GM23248 (cell line): ENCODE data around the gene C1D. TPM values are rescaled to one million over a fixed set of nuclear protein-coding genes. Genes with fewer than 3 reads are reported as not detected.

Source experiments
- DNase-seq: peaks from one replicate; pipeline ENCODE4 v3.0.0-alpha.2; 2015
- H2AFZ ChIP-seq: fragments of 200-600 bp; sonication (generic); 2 replicates; pipeline ENCODE4 v1.6.1; 2016; ENCODE audit warnings: antibody characterized with exemption
- H3F3A ChIP-seq: fragments of 200-600 bp; sonication (generic); 2 replicates; pipeline ENCODE4 v1.6.1; 2016; ENCODE audit warnings: mild to moderate bottlenecking, antibody characterized with exemption, mixed run types; ENCODE audit not compliant: insufficient read depth
- H3K27ac ChIP-seq: fragments of 200-600 bp; sonication (generic); 2 replicates; pipeline ENCODE4 v1.5.1; 2016; ENCODE audit warnings: mild to moderate bottlenecking
- H3K27me3 ChIP-seq: fragments of 200-600 bp; sonication (generic); replicated peaks from 2 replicates; pipeline ENCODE4 v1.6.1; 2016; ENCODE audit warnings: mild to moderate bottlenecking; ENCODE audit not compliant: insufficient read depth
- H3K36me3 ChIP-seq: fragments of 200-600 bp; sonication (generic); 2 replicates; pipeline ENCODE4 v1.6.1; 2016; ENCODE audit warnings: low read depth, mild to moderate bottlenecking
- H3K4me1 ChIP-seq: fragments of 200-600 bp; sonication (generic); 2 replicates; pipeline ENCODE4 v1.6.1; 2016; ENCODE audit warnings: mild to moderate bottlenecking; ENCODE audit not compliant: insufficient read depth
- H3K4me2 ChIP-seq: fragments of 200-600 bp; sonication (generic); one replicate; pipeline ENCODE4 v1.6.1; 2016; ENCODE audit warnings: mild to moderate bottlenecking; ENCODE audit not compliant: unreplicated experiment
- H3K4me3 ChIP-seq: fragments of 200-600 bp; sonication (generic); 2 replicates; pipeline ENCODE4 v1.5.1; 2016; ENCODE audit warnings: mild to moderate bottlenecking
- H3K79me2 ChIP-seq: fragments of 200-600 bp; sonication (generic); 2 replicates; pipeline ENCODE4 v1.6.1; 2016; ENCODE audit warnings: mild to moderate bottlenecking; ENCODE audit not compliant: insufficient read depth
- H3K9ac ChIP-seq: fragments of 200-600 bp; sonication (generic); 2 replicates; pipeline ENCODE4 v1.6.1; 2016; ENCODE audit warnings: mild to moderate bottlenecking
- H3K9me2 ChIP-seq: fragments of 200-600 bp; sonication (generic); 2 replicates; pipeline ENCODE4 v1.6.1; 2016; ENCODE audit warnings: mixed run types, mild to moderate bottlenecking, moderate library complexity; ENCODE audit not compliant: insufficient read depth
- H3K9me3 ChIP-seq: fragments of 200-600 bp; sonication (generic); one replicate; pipeline ENCODE4 v1.6.1; 2017; ENCODE audit warnings: low read depth
- H4K20me1 ChIP-seq: fragments of 200-600 bp; sonication (generic); 2 replicates; pipeline ENCODE4 v1.6.0; 2016; ENCODE audit not compliant: insufficient read depth
- EZH2 ChIP-seq: fragments of 200-600 bp; sonication (generic); IDR thresholded peaks from 2 replicates; pipeline ENCODE4 v1.6.1; 2018; ENCODE audit warnings: antibody characterized with exemption, mild to moderate bottlenecking; ENCODE audit not compliant: insufficient read depth, poor library complexity, severe bottlenecking
- EZH2phosphoT487 ChIP-seq: fragments of 200-600 bp; sonication (generic); IDR thresholded peaks from 2 replicates; pipeline ENCODE4 v1.6.1; 2018; ENCODE audit warnings: antibody characterized with exemption, moderate library complexity, mild to moderate bottlenecking, low read depth; ENCODE audit not compliant: insufficient read depth
- WGBS, 2 experiments: methylation state at CpG; one replicate each; pipeline ENCODE4 v1.1.6; 2015 to 2017; ENCODE audit warnings: low lambda C conversion rate in 2 of 2, low coverage in 1 of 2; ENCODE audit errors: missing lambda C conversion rate in 2 of 2; 5-methylcytosine and 5-hydroxymethylcytosine counted together
- in situ Hi-C: fragments of 300-500 bp; cut with MboI; formaldehyde crosslinking; loops from 2 replicates; pipeline ENCODE4 v1.15.0; 2020
- polyA plus RNA-seq: library from polyadenylated mRNA; unstranded; fragments of >200 nt; fragmentation: Nextera tagmentation; extraction: Ambion mirVana; gene quantifications from 2 replicates; pipeline ENCODE4 v1.2.1, GENCODE V29; 2016
- total RNA-seq: library from RNA; depleted of rRNA; stranded (reverse); fragments of >200 nt; shearing (Covaris generic); gene quantifications from 2 replicates; pipeline ENCODE4 v1.2.3, GENCODE V29; 2014

Gene C1D
- total and polyA plus RNA-seq, 2 experiments from 2014 or later: 32.5 to 65.3 TPM

- Histone ChIP-seq H3K27me3 (no peaks in the 10 kb centered on the region), H3K4me1 (peaks cover 47% of the 10 kb centered on the region), H3K79me2 (peaks cover 71% of the 10 kb centered on the region), H3K27ac (peak overlapping the region; percentile 90), H3K4me3 (peak overlapping the region; percentile 97), H3K9me3 (no peaks in the 10 kb centered on the region), H2AFZ (no peak overlapping the region), H3K36me3 (no peaks in the 10 kb centered on the region), H3K9ac (peak overlapping the region; percentile 95), H4K20me1 (0 out of 2 replicates have a peak, but pooled peaks cover under 1% of the 10 kb centered on the region), H3F3A (peaks cover 10% of the 10 kb centered on the region), H3K9me2 (no peaks in the 10 kb centered on the region), H3K4me2 (peak overlapping the region; percentile 95)
- in situ Hi-C loops: no loop called here
- 74 to 77% methylated on average over 5 of the region's 5 CpGs for WGBS, 2 experiments
- TF ChIP-seq EZH2 (no peak), EZH2phosphoT487 (no peak)
- DNase-seq: peak; percentile 11
These were observed 2.2 kb downstream of the C1D start for GRCh38 chr2:68060652-68061051.

DNA sequence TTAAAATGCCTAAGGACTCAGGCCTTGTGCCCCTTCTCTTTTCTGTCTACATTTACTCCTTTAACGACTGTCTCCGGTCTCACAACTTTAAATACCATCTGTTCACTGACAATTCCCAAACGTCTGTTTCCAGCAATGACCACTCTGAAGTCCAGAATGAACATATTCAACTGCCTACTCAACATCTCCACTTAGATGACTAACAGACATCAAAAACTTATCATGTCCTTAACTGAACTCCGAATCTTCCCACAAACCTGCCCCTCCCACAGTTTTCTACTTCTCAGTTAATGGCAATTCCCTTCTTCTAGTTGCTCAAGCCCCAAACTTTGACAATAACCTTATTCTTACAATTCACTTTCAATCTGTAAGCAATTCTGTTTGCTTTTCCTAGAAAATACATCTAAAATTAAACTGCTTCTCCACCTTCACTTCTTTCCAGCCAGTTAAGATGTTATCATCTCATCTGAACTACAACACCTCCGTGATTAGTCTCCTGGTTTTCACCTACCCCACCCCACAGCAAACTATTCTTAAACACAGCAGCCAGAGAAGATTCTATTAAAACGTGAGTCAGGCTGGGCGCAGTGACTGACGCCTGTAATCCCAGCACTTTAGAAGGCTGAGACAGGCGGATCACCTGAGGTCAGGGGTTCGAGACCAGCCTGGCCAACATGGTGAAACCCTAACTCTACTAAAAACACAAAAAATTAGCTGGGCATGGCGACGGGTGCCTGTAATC is 2.8 kb downstream of the C1D start:
- H3K27ac ChIP-seq: peak overlapping the region; percentile 90
- peak overlapping the region; percentile 95 for H3K9ac ChIP-seq
- H3K4me2 ChIP-seq: peak overlapping the region; percentile 72
- H3K27me3 ChIP-seq: no peaks in the 10 kb centered on the region
- 70 to 75% methylated on average over 12 of the region's 12 CpGs for WGBS, 2 experiments
- H3K79me2 ChIP-seq: peaks cover 78% of the 10 kb centered on the region
- H3K4me1 ChIP-seq: peaks cover 47% of the 10 kb centered on the region
- H3K9me3 ChIP-seq: no peaks in the 10 kb centered on the region
- no peak overlapping the region for H2AFZ ChIP-seq
- in situ Hi-C loops: no loop called here
- DNase-seq: peak; percentile 85
- peak overlapping the region; percentile 52 for H3K4me3 ChIP-seq
- TF ChIP-seq EZH2: no peak
- TF ChIP-seq EZH2phosphoT487: no peak
- 0 out of 2 replicates have a peak, but pooled peaks cover 8% of the 10 kb centered on the region for H4K20me1 ChIP-seq
- no peaks in the 10 kb centered on the region for H3K36me3 ChIP-seq
- peaks cover 10% of the 10 kb centered on the region for H3F3A ChIP-seq
- no peaks in the 10 kb centered on the region for H3K9me2 ChIP-seq

DNA sequence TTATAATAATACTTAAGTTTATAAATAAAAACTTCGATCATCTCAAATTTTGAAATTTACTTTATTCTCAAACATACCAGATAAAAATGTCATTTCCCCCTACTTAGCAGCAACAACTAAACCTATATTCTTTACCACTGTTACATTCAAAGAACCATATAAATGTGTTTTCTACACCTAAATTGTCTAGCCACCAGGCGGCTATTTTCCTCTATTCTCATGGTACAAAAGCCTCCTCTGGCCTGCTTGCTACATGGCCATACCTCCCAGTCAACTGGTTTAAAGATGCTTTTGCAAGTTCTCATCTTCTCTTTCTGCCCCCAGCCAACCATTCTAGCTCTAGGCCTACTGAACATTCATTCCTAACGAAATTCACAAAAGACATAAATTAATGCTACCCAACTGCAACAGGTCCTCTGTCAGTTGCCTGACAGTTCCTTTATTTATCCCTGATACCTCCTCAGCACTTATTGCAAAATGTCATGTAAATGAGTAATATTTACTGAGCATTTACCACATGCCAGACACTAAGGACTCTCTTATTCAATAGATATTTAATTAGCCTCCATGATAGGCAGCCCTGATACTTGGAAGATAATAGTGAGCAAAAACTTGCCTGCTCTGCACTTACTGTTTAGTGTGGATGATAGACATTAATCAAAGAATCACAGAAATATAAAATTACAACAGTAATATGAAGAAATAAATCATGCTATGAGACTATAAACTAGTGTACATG is 5.0 kb downstream of the C1D start:
- DNase-seq: peak; percentile 14
- Histone ChIP-seq H2AFZ (no peak overlapping the region), H4K20me1 (0 out of 2 replicates have a peak, but pooled peaks cover 12% of the 10 kb centered on the region), H3K9me3 (no peaks in the 10 kb centered on the region), H3K36me3 (no peaks in the 10 kb centered on the region), H3K9me2 (no peaks in the 10 kb centered on the region), H3K4me2 (no peak overlapping the region), H3K9ac (no peak overlapping the region), H3K27me3 (no peaks in the 10 kb centered on the region), H3K4me3 (no peak overlapping the region), H3K27ac (no peak overlapping the region), H3K79me2 (peaks cover 99% of the 10 kb centered on the region), H3F3A (peaks cover 10% of the 10 kb centered on the region), H3K4me1 (peaks cover 45% of the 10 kb centered on the region)
- in situ Hi-C loops: no loop called here
- TF ChIP-seq EZH2phosphoT487 (no peak), EZH2 (no peak)
- WGBS, 2 experiments: 75 to 78% methylated on average over 3 of the region's 3 CpGs

DNA sequence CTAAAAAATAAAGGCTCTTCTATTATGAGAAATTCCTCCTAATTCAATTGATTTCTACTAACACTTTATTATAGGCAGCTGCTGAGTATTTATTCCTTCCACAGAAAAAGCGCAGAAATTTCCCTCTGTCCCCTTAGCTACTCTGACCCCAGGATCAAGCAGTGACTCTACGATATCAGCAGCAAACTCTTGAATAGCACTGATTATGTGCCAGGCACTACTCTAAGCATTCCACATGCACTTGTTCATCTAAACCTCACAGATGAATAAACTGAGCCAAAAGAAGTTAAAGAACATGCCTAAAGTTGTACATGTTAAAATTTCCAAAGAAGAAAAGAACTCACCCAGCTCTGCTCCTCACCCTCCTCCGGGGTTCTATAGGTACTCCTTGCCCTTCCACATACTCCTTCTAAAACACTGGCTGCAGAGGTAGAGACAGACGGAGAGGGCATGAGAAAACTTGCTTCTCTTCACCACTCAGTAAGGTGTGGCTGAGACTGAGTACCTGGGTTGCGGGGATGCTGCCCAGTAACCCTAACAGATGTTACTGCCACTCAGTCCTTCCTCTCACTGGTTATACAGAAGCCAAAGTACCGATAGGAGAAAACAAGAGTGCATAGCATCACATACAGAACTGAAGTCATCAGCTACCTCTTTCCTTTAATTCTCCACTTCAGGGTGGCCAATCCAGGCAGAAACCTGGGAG is 9.9 kb downstream of the C1D start:
- no peaks in the 10 kb centered on the region for H3K27me3 ChIP-seq
- no peaks in the 10 kb centered on the region for H3K9me3 ChIP-seq
- no peaks in the 10 kb centered on the region for H3K9me2 ChIP-seq
- 0 out of 2 replicates have a peak, but pooled peaks cover 12% of the 10 kb centered on the region for H4K20me1 ChIP-seq
- in situ Hi-C loops: no loop called here
- no peak overlapping the region for H3K9ac ChIP-seq
- no peak overlapping the region for H3K27ac ChIP-seq
- H3K4me3 ChIP-seq: no peak overlapping the region
- H3K79me2 ChIP-seq: peaks cover 100% of the 10 kb centered on the region
- H3K4me1 ChIP-seq: peaks cover 13% of the 10 kb centered on the region
- H3F3A ChIP-seq: no peaks in the 10 kb centered on the region
- H3K36me3 ChIP-seq: no peaks in the 10 kb centered on the region
- H3K4me2 ChIP-seq: no peak overlapping the region
- 96 to 97% methylated on average over 6 of the region's 6 CpGs for WGBS, 2 experiments
- peak; percentile 34 for DNase-seq
- TF ChIP-seq EZH2phosphoT487: no peak
- no peak for TF ChIP-seq EZH2
- H2AFZ ChIP-seq: no peak overlapping the region
